ENCODE measurements around the gene IDI1. TPM values are rescaled to one million over a fixed set of nuclear protein-coding genes. Genes with fewer than 3 reads are reported as not detected.
A peak's percentile ranks its signal among the peaks of the same experiment; 100 is the strongest.

IDI1 gene
- total and polyA plus RNA-seq, 2 of the 13 experiments (the other 11 are each of a cell fraction or from before 2014, with no cell fraction given): 44.4 to 145 TPM

DNA sequence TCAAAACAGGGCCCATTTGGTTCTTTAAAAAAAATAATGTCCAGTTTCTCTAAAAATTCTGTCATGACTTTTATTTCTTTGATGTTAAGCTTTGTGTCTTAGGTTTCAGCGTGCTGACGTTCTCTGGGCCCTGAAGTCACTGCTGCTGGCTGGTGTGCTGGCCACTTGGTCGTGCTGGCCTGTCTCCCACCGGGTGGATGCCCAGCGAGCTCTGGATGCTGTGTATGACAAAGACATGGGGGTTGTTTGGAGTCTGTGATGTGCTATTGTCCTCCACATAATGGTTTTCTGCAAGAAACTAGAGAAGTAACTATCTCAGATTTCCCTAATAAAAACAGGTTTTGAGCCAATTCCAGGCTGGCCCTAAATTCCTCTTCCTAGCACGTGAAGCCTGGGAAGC, 13.7 kb downstream of the IDI1 start (continued):
- TF ChIP-seq KDM5A (IDR thresholded peaks at IDR 0.05; ENCODE audit: borderline replicate concordance, low read length) (no peak), LCORL (IDR thresholded peaks at IDR 0.05) (no peak), LCORL (CRISPR knock-in tag; IDR thresholded peaks at IDR 0.05) (no peak), ZNF446 (CRISPR knock-in tag; IDR thresholded peaks at IDR 0.05) (no peak), RBAK (CRISPR knock-in tag; IDR thresholded peaks at IDR 0.05) (no peak)
- TF ChIP-seq, protein P1, sequence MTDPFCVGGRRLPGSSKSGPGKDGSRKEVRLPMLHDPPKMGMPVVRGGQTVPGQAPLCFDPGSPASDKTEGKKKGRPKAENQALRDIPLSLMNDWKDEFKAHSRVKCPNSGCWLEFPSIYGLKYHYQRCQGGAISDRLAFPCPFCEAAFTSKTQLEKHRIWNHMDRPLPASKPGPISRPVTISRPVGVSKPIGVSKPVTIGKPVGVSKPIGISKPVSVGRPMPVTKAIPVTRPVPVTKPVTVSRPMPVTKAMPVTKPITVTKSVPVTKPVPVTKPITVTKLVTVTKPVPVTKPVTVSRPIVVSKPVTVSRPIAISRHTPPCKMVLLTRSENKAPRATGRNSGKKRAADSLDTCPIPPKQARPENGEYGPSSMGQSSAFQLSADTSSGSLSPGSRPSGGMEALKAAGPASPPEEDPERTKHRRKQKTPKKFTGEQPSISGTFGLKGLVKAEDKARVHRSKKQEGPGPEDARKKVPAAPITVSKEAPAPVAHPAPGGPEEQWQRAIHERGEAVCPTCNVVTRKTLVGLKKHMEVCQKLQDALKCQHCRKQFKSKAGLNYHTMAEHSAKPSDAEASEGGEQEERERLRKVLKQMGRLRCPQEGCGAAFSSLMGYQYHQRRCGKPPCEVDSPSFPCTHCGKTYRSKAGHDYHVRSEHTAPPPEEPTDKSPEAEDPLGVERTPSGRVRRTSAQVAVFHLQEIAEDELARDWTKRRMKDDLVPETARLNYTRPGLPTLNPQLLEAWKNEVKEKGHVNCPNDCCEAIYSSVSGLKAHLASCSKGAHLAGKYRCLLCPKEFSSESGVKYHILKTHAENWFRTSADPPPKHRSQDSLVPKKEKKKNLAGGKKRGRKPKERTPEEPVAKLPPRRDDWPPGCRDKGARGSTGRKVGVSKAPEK (CRISPR knock-in tag; IDR thresholded peaks at IDR 0.05; ENCODE audit: borderline replicate concordance): no peak

DNA sequence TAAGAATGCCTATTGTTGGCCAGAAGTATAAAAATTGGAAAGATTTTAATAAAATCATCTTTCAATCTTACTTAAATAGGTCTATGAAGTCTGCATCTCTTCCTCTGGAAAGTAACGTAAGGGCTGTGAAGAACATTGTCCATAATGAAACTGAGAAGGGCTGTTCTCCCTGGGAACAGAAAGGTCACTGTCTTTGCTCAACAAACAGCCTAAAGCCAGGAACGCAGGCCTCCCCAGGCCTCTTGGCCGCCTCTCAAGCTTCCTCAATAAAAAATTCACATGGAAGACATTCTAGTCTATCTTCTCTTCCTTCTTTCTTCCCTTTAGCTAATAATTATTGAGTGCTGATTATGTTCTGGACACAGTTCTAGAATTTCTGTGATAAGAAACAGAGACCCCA, 14.2 kb downstream of the IDI1 start:
- peak; percentile 6; the same call in 2 of the 3 replicates for ATAC-seq
- H2AFZ ChIP-seq (ENCODE audit: low read length): peak overlapping the region; percentile 65
- 0 out of 2 replicates have a peak, but pooled peaks cover 6% of the 10 kb centered on the region for H4K20me1 ChIP-seq (ENCODE audit: insufficient read depth, low read length)
- H3K4me1 ChIP-seq (ENCODE audit: insufficient read depth, low read length): no peaks in the 10 kb centered on the region
- no peaks in the 10 kb centered on the region for H3K36me3 ChIP-seq (replicated peaks in 1 of 2; ENCODE audit: control insufficient read depth in 1 of 2, insufficient read depth in 2 of 2, low read length in 2 of 2)
- no peaks in the 10 kb centered on the region for H3K79me2 ChIP-seq (ENCODE audit: insufficient read depth, low read length)
- ChIA-PET CTCF (ENCODE audit: low intra/inter-chr PET ratio, low total read pairs) (no interaction called here), POLR2A (interaction anchor here (1.6 kb wide), 1 partner anchor 14 kb away, joined by 5 read pairs; the partner anchor contains the start of gene IDI1)
- in situ Hi-C loops (cut with HindIII; ENCODE audit: extremely low pct_ligation_motif_present, low pct_unique_long_range_greater_than_20kb) (no loop called here), intact Hi-C loops (cut with micrococcal nuclease; ENCODE audit: unreplicated experiment) (no loop called here)
- no peak overlapping the region for H3K27ac ChIP-seq (ENCODE audit: extremely low read length, insufficient read depth, low read length)
- no peak for FAIRE-seq
- no TSS peak for BruUV-seq (replicated peaks)
- H3K27me3 ChIP-seq (ENCODE audit: control insufficient read depth in 1 of 2, insufficient read depth in 2 of 2, low read length in 2 of 2): no peaks in the 10 kb centered on the region
- no peaks in the 10 kb centered on the region for H3K9me3 ChIP-seq (ENCODE audit: low read length)
- 0 out of 2 replicates have a peak overlapping the region, but pooled peaks have one; percentile 16 for H3K4me2 ChIP-seq (ENCODE audit: low read depth, low read length)
- no peak overlapping the region for H3K9ac ChIP-seq (ENCODE audit: insufficient read depth, low read depth, low read length)
- DNase-seq (ENCODE audit: low spot score): no peak
- 0 out of 6 replicates have a peak overlapping the region, but pooled peaks of 1 of the 3 experiments have one; percentile 8 for H3K4me3 ChIP-seq (replicated peaks in 1 of 3; ENCODE audit: insufficient read depth in 1 of 3, low read depth in 2 of 3, low read length in 3 of 3)
- WGBS (ENCODE audit: low lambda C conversion rate): 23% methylated on average over 3 of the region's 3 CpGs
- TF ChIP-seq KDM1A (CRISPR knock-in tag; IDR thresholded peaks at IDR 0.05): no peak
- no peak for TF ChIP-seq NR0B2 (CRISPR knock-in tag; IDR thresholded peaks at IDR 0.05)
- TF ChIP-seq ZBTB10 (CRISPR knock-in tag; IDR thresholded peaks at IDR 0.05; ENCODE audit: borderline replicate concordance): no peak
- no peak for TF ChIP-seq ZNF614 (CRISPR knock-in tag; IDR thresholded peaks at IDR 0.05; ENCODE audit: borderline replicate concordance)
- TF ChIP-seq, protein P2, sequence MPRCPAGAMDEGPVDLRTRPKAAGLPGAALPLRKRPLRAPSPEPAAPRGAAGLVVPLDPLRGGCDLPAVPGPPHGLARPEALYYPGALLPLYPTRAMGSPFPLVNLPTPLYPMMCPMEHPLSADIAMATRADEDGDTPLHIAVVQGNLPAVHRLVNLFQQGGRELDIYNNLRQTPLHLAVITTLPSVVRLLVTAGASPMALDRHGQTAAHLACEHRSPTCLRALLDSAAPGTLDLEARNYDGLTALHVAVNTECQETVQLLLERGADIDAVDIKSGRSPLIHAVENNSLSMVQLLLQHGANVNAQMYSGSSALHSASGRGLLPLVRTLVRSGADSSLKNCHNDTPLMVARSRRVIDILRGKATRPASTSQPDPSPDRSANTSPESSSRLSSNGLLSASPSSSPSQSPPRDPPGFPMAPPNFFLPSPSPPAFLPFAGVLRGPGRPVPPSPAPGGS (CRISPR knock-in tag; IDR thresholded peaks at IDR 0.05): no peak
